HUES64 (cell line): ENCODE results near the gene ALG2.
A peak's percentile ranks its signal among the peaks of the same experiment; 100 is the strongest.

Experiments
- H3K27ac ChIP-seq: 2 replicates; pipeline ENCODE4 v1.7.0; 2013; ENCODE audit warnings: low read depth, low read length, inconsistent platforms
- H3K27me3 ChIP-seq: 2 replicates; pipeline ENCODE4 v1.6.1; 2013; ENCODE audit warnings: mild to moderate bottlenecking, low read length; ENCODE audit not compliant: insufficient read depth
- H3K36me3 ChIP-seq: 2 replicates; pipeline ENCODE4 v1.6.1; 2013; ENCODE audit warnings: mild to moderate bottlenecking, low read length; ENCODE audit not compliant: insufficient read depth
- H3K4me1 ChIP-seq: 2 replicates; pipeline ENCODE4 v1.6.1; 2013; ENCODE audit warnings: mild to moderate bottlenecking, low read length, moderate library complexity; ENCODE audit not compliant: insufficient read depth
- H3K4me3 ChIP-seq: 2 replicates; pipeline ENCODE4 v1.5.1; 2013; ENCODE audit warnings: mild to moderate bottlenecking, low read length, moderate library complexity
- H3K9ac ChIP-seq: 2 replicates; pipeline ENCODE4 v1.6.1; 2013; ENCODE audit warnings: mild to moderate bottlenecking, low read depth, low read length
- H3K9me3 ChIP-seq: 2 replicates; pipeline ENCODE4 v1.6.1; 2013; ENCODE audit warnings: low read depth, low read length; ENCODE audit not compliant: insufficient read depth
- WGBS: fragments of 150-250, 120-280 bp; methylation state at CpG from one replicate; pipeline ENCODE4 v1.1.7; 2013; ENCODE audit warnings: missing lambda C conversion rate; 5-methylcytosine and 5-hydroxymethylcytosine counted together

The ALG2 gene

GRCh38 chr9:99190597-99191283, 31.0 kb downstream of the ALG2 start:
- no peaks in the 10 kb centered on the region for H3K9me3 ChIP-seq
- no peak overlapping the region for H3K27ac ChIP-seq
- no peak overlapping the region for H3K9ac ChIP-seq
- peaks cover 5% of the 10 kb centered on the region; the same call in 1 of the 2 replicates for H3K4me1 ChIP-seq
- H3K27me3 ChIP-seq = no peaks in the 10 kb centered on the region
- no peaks in the 10 kb centered on the region for H3K36me3 ChIP-seq
- H3K4me3 ChIP-seq = no peak overlapping the region
- WGBS = 79% methylated on average over 3 of the region's 3 CpGs

- H3K4me3 ChIP-seq = no peak overlapping the region
- H3K36me3 ChIP-seq = no peaks in the 10 kb centered on the region
- peaks cover 5% of the 10 kb centered on the region; the same call in 1 of the 2 replicates for H3K4me1 ChIP-seq
- WGBS = 90% methylated on average over 8 of the region's 8 CpGs
- H3K9ac ChIP-seq = no peak overlapping the region
- H3K9me3 ChIP-seq = no peaks in the 10 kb centered on the region
- no peaks in the 10 kb centered on the region for H3K27me3 ChIP-seq
- H3K27ac ChIP-seq = no peak overlapping the region
Observed at GRCh38 chr9:99189887-99190596, 31.7 kb downstream of the ALG2 start.

- no peak overlapping the region for H3K27ac ChIP-seq
- peaks cover 5% of the 10 kb centered on the region; the same call in 1 of the 2 replicates for H3K4me1 ChIP-seq
- 64% methylated on average over 2 of the region's 2 CpGs for whole genome bisulfite sequencing
- no peaks in the 10 kb centered on the region for H3K9me3 ChIP-seq
- no peak overlapping the region for H3K9ac ChIP-seq
- no peak overlapping the region for H3K4me3 ChIP-seq
- no peaks in the 10 kb centered on the region for H3K36me3 ChIP-seq
- H3K27me3 ChIP-seq = no peaks in the 10 kb centered on the region
Observed at GRCh38 chr9:99189186-99189585, 32.6 kb downstream of the ALG2 start.

- Histone ChIP-seq H3K4me3 (no peak overlapping the region), H3K4me1 (peaks cover 5% of the 10 kb centered on the region; the same call in 1 of the 2 replicates), H3K9ac (no peak overlapping the region), H3K27ac (no peak overlapping the region), H3K9me3 (no peaks in the 10 kb centered on the region), H3K27me3 (no peaks in the 10 kb centered on the region), H3K36me3 (no peaks in the 10 kb centered on the region)
- 95% methylated on average over 4 of the region's 4 CpGs for WGBS
Observed at GRCh38 chr9:99187311-99187710, 34.4 kb downstream of the ALG2 start.

GRCh38 chr9:99185934-99186333, 35.8 kb downstream of the ALG2 start:
- Histone ChIP-seq H3K36me3 (no peaks in the 10 kb centered on the region), H3K27ac (no peak overlapping the region), H3K9ac (no peak overlapping the region), H3K4me1 (peaks cover 5% of the 10 kb centered on the region; the same call in 1 of the 2 replicates), H3K4me3 (no peak overlapping the region), H3K27me3 (no peaks in the 10 kb centered on the region), H3K9me3 (no peaks in the 10 kb centered on the region)
- 94% methylated on average over 5 of the region's 5 CpGs for WGBS

- no peak overlapping the region for H3K9ac ChIP-seq
- no peaks in the 10 kb centered on the region for H3K9me3 ChIP-seq
- H3K4me1 ChIP-seq = peaks cover 5% of the 10 kb centered on the region; the same call in 1 of the 2 replicates
- no peak overlapping the region for H3K4me3 ChIP-seq
- no peak overlapping the region for H3K27ac ChIP-seq
- H3K27me3 ChIP-seq = no peaks in the 10 kb centered on the region
- WGBS = 92% methylated on average over 5 of the region's 5 CpGs
- H3K36me3 ChIP-seq = no peaks in the 10 kb centered on the region
Observed at GRCh38 chr9:99185348-99185632, 36.5 kb downstream of the ALG2 start.

GRCh38 chr9:99184475-99185347, 37.0 kb downstream of the ALG2 start:
- Histone ChIP-seq H3K4me3 (no peak overlapping the region), H3K27ac (no peak overlapping the region), H3K4me1 (peaks cover 5% of the 10 kb centered on the region; the same call in 1 of the 2 replicates), H3K9ac (0 out of 2 replicates have a peak overlapping the region, but pooled peaks have one; percentile 2), H3K27me3 (no peaks in the 10 kb centered on the region), H3K36me3 (no peaks in the 10 kb centered on the region), H3K9me3 (no peaks in the 10 kb centered on the region)
- WGBS = 60% methylated on average over 29 of the region's 29 CpGs

- 84% methylated on average over 10 of the region's 10 CpGs for WGBS
- Histone ChIP-seq H3K4me1 (peaks cover 5% of the 10 kb centered on the region; the same call in 1 of the 2 replicates), H3K36me3 (no peaks in the 10 kb centered on the region), H3K27me3 (no peaks in the 10 kb centered on the region), H3K27ac (no peak overlapping the region), H3K4me3 (no peak overlapping the region), H3K9ac (no peak overlapping the region), H3K9me3 (no peaks in the 10 kb centered on the region)
Observed at GRCh38 chr9:99184110-99184474, 37.6 kb downstream of the ALG2 start.

- Histone ChIP-seq H3K9ac (no peak overlapping the region), H3K9me3 (no peaks in the 10 kb centered on the region), H3K36me3 (no peaks in the 10 kb centered on the region), H3K4me3 (no peak overlapping the region), H3K4me1 (peaks cover 5% of the 10 kb centered on the region; the same call in 1 of the 2 replicates), H3K27me3 (no peaks in the 10 kb centered on the region), H3K27ac (no peak overlapping the region)
- WGBS = 89% methylated on average over 3 of the region's 3 CpGs
Observed at GRCh38 chr9:99183616-99184015, 38.1 kb downstream of the ALG2 start.

- 93% methylated on average over 3 of the region's 3 CpGs for WGBS
- Histone ChIP-seq H3K9me3 (no peaks in the 10 kb centered on the region), H3K4me3 (no peak overlapping the region), H3K9ac (no peak overlapping the region), H3K27me3 (no peaks in the 10 kb centered on the region), H3K36me3 (no peaks in the 10 kb centered on the region), H3K4me1 (peaks cover 6% of the 10 kb centered on the region; the same call in 1 of the 2 replicates), H3K27ac (no peak overlapping the region)
Observed at GRCh38 chr9:99182356-99182755, 39.4 kb downstream of the ALG2 start.

GRCh38 chr9:99181621-99182020, 40.1 kb downstream of the ALG2 start:
- WGBS = 86% methylated on average over 3 of the region's 4 CpGs
- Histone ChIP-seq H3K27me3 (no peaks in the 10 kb centered on the region), H3K9ac (no peak overlapping the region), H3K27ac (no peak overlapping the region), H3K36me3 (no peaks in the 10 kb centered on the region), H3K4me3 (no peak overlapping the region), H3K4me1 (peaks cover 6% of the 10 kb centered on the region; the same call in 1 of the 2 replicates), H3K9me3 (no peaks in the 10 kb centered on the region)
